T-helper 17 cell (primary cell): ENCODE results near the gene MMAA. TPM values are rescaled to one million over a fixed set of nuclear protein-coding genes. Genes with fewer than 3 reads are reported as not detected.
A peak's percentile ranks its signal among the peaks of the same experiment; 100 is the strongest.
"Not testable (repeated sequence)": the region's sequence is repeated elsewhere in the genome, so short reads cannot be mapped to it uniquely, and the experiment has no call there.

Experiments used
- ATAC-seq: fragments of 150-1000 bp; cut with Tn5 transposase; 2 replicates; pipeline ENCODE4 v1.10.0; 2021; ENCODE audit warnings: mild to moderate bottlenecking, moderate library complexity
- DNase-seq, 3 donors: peaks; one replicate each; pipeline versions ENCODE4 v3.0.0 to v3.0.0-alpha.2; 2020 to 2021
- H3K9me3 ChIP-seq: one replicate; pipeline ENCODE4 v1.7.0; 2013; ENCODE audit warnings: low read length, mild to moderate bottlenecking; ENCODE audit not compliant: control insufficient read depth, poor library complexity, severe bottlenecking
- H3K27ac Mint-ChIP-seq: one replicate; pipeline ENCODE4 v1.8.0; 2022; ENCODE audit warnings: mild to moderate bottlenecking, moderate library complexity, mixed read lengths
- H3K27me3 Mint-ChIP-seq: one replicate; pipeline ENCODE4 v1.8.0; 2022; ENCODE audit warnings: mixed read lengths
- H3K36me3 Mint-ChIP-seq: one replicate; pipeline ENCODE4 v1.8.0; 2022; ENCODE audit warnings: low read depth, mixed read lengths
- H3K4me1 Mint-ChIP-seq: one replicate; pipeline ENCODE4 v1.8.0; 2022; ENCODE audit warnings: mild to moderate bottlenecking, mixed read lengths
- H3K4me3 Mint-ChIP-seq: one replicate; pipeline ENCODE4 v1.8.0; 2022; ENCODE audit warnings: mild to moderate bottlenecking, moderate library complexity, mixed read lengths
- total RNA-seq, 4 donors: library from RNA in 2 of 4; stranded (reverse) in 2 of 4; gene quantifications; one replicate each; pipeline ENCODE4 v1.2.3 and lab custom pipeline; 2022 to 2026

Gene MMAA
- total RNA-seq (10 to 100 TPM in 1 of 2 donors, 1 to 10 TPM in 1; 7.4 to 10.4 TPM), total RNA-seq (lab: John Stamatoyannopoulos, UW) (7.2 to 11.1 reads per million in 2 donors)

DNA sequence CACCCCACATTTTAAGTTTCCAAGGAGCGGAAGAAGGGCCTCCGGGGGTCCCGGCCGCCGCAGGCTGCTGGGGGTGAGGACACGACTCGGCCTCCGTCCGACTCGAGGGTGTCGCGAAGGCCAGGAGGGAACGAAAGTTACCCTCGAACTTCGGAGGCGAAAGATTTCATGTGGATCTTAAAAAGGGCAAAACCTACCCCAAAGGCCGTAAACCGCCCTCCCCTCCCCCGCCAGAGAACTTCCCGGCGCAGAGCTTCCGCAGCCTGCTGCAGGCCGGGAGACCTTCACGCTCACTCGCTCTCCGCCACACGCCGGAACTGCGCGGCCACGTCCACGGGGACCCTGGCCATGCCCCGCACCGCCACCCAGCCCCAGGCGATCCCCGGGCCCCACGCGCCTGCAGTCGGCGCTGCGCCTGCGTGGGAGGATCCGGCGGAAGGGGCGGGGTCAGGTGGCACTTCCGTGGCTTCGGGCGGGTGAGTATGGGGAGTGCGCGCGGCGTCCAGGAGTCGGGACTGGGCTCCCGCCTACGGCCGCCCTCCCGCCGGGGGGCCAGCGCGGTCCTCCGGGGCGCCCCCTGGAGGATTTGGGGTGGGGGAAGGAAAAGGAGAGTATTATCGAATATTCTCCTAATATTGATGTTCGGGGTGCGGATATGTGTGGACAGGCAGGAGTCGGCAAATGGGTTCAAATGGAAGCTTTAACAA, at the start of gene MMAA:
Gene MMAA (plus strand): TSS at position 454 of the 707 bp plus-strand sequence. CDS start 19,755 bp downstream, outside the sequence.
- Mint-ChIP-seq H3K4me3 (peak within 1 kb of the TSS; percentile 96), H3K36me3 (peaks cover 2% of the 10 kb centered on the region), H3K27me3 (no peaks in the 10 kb centered on the region), H3K4me1 (peaks cover 31% of the 10 kb centered on the region), H3K27ac (peak within 1 kb of the TSS; percentile 95)
- no peaks in the 10 kb centered on the region for H3K9me3 ChIP-seq
- peak; percentile 95 for ATAC-seq
- DNase-seq: peak; percentile 90 to 93 (median 91)

- H3K36me3 Mint-ChIP-seq, DNase-seq, H3K27ac Mint-ChIP-seq, H3K4me3 Mint-ChIP-seq, H3K9me3 ChIP-seq, H3K4me1 Mint-ChIP-seq, H3K27me3 Mint-ChIP-seq, ATAC-seq: not testable (repeated sequence)
These were observed 44.6 kb upstream of the MMAA start for GRCh38 chr4:145574546-145574945.

DNA sequence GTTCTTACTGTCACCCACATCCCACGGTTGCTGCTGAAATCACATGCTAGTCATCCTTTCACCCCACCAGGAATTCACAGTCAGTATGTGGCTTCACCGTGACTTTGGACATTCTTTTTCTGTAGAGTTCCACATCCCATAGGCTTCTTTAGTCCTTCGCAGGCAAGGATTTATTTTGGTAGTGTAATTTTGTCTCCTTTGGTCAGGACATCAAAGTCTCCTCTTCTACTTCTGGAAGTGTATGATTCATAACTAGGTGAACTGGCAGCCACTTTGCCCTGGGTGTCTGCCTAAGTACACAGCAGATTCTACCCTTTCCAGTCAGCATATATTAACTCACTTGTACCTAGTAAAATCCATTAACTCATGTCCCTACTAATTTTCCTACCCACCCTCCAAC, 38.3 kb upstream of the MMAA start:
- H3K9me3 ChIP-seq: no peaks in the 10 kb centered on the region
- Mint-ChIP-seq H3K4me1 (no peaks in the 10 kb centered on the region), H3K27ac (no peak overlapping the region), H3K4me3 (no peak overlapping the region), H3K27me3 (peaks cover 20% of the 10 kb centered on the region), H3K36me3 (peaks cover 2% of the 10 kb centered on the region)
- DNase-seq (no peak), ATAC-seq (no peak)

DNA sequence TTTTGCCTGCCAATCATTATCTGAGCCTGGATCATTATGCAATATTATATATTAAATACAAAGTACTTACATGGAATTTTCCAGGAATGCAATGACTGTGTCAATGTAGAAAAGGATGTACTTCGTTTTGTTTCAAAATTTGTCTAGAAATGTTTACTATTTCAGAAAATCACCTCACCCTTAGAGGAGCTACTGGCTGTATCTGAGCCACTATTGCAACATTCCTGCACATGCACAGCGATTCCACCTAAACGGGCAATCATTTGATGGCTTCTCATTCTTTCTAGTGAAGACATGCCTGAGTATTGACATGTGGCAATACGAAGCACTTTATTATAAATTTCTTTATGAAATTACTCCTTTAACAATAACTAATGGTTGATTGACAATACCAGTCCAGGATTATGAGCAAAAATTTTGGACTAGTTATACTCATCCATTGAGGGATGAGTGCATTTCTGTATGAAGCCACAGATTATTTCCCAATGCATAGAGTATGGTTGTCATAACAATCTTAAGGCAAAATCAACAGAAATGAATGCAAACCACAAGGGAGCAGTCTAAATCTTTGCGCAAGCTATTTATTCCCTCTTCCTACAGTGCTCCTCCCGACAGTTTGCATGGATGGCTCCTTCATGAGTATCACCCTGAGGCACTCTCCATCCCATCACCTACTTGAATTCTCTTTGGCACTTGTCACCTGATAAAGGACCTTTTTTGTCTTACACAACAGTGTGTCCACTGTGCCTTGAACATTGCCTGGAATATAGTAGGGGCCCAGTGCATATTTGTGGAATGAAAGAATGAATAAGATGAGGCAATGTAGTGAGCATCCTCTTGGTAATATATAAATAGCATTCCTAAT, 35.8 kb upstream of the MMAA start:
- no peaks in the 10 kb centered on the region for H3K4me1 Mint-ChIP-seq
- ATAC-seq (no peak), DNase-seq (no peak)
- H3K27me3 Mint-ChIP-seq: peaks cover 29% of the 10 kb centered on the region
- H3K36me3 Mint-ChIP-seq: no peaks in the 10 kb centered on the region
- no peaks in the 10 kb centered on the region for H3K9me3 ChIP-seq
- H3K27ac Mint-ChIP-seq: no peak overlapping the region
- no peak overlapping the region for H3K4me3 Mint-ChIP-seq

DNA sequence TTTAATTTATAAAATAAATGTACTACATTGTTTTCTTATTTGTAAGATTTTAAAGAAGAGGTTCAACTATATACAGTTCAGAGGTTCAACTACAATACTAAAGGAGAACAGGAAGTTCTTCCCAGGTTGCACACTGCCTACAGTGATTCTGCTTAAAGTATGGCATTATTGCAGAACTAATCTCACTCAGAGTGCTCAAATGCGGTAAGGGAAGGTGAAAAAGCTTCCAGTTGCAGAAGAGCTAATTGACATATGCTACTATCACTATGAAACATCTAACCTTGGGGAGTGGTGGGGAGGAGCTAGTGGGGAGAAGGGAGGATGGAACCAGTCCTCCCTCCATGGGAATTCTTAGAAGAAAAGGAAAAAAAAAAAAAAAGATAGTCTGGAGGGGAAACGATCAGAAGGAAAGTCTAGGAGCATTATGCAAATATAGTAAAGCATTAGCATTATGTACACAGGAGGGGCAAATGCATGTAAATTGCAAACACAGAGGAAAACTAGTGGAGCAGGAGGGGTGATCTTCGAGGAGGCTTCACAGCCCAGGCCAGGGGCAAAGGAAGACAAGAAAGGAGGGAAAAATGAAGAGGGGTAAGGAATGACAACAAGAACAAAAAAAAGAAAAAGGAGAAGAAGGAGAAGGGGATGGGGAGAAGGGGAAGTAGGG, 32.0 kb upstream of the MMAA start:
- no peak overlapping the region for H3K27ac Mint-ChIP-seq
- DNase-seq (no peak), ATAC-seq (no peak)
- H3K27me3 Mint-ChIP-seq: peaks cover 22% of the 10 kb centered on the region
- H3K4me1 Mint-ChIP-seq: no peaks in the 10 kb centered on the region
- H3K9me3 ChIP-seq: no peaks in the 10 kb centered on the region
- H3K4me3 Mint-ChIP-seq: no peak overlapping the region
- no peaks in the 10 kb centered on the region for H3K36me3 Mint-ChIP-seq

DNA sequence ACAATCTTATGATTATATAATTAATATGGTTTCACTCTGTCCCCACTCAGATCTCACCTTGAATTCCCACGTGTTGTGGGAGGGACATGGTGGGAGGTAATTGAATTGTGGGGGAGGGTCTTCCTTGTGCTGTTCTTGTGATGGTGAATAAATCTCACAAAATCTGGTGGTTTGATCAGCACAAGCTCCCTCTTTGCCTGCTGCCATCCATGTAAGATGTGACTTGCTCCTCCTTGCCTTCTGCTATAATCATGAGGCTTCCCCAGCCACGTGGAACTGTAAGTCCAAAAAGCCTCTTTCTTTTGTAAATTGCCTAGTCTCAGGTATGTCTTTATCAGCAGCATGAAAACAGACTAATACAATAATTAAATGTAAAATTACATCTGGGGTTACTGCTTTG, 29.8 kb upstream of the MMAA start:
- not testable (repeated sequence) for DNase-seq, H3K27ac Mint-ChIP-seq, H3K4me1 Mint-ChIP-seq, ATAC-seq, H3K9me3 ChIP-seq, H3K4me3 Mint-ChIP-seq, H3K36me3 Mint-ChIP-seq
- H3K27me3 Mint-ChIP-seq: peaks cover 21% of the 10 kb centered on the region

DNA sequence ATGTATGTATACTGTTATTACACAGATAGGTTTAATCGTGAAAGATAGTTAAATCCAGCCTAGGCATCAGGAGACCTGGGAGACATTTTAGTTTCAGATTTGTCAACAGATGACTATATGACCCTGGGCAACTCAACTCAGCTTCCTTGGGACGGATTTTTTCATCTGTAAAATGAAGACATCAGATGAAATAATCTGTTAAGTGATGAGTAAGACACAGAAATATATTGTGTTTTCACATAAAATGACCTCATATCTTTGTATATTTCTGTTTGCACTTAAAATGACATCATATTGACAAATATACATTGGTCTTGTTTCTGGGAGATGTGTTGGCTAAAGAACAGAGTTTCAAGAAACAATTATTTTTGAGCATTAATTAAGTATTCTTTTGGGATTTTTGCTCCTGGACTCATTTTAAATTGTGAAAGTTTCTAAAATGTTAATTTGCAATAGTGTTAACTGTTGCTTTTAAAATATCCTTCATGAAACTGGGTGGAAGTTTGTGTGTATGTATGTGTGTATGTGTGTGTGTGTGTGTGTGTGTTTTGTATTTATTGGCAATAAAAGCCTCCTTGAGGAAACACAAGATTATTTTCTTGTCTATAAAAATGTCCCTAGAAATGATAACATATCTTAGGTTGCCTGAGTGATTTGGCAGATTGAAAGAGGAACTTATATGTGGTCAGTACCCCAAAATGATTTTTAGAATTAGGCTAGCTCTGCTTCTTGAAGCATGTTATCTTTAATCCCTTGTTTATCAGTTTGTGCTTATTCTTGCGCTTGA, 29.1 kb upstream of the MMAA start:
- DNase-seq (no peak), ATAC-seq (no peak)
- Mint-ChIP-seq H3K27me3 (peaks cover 19% of the 10 kb centered on the region), H3K4me1 (no peaks in the 10 kb centered on the region), H3K27ac (no peak overlapping the region), H3K4me3 (no peak overlapping the region), H3K36me3 (no peaks in the 10 kb centered on the region)
- H3K9me3 ChIP-seq: no peaks in the 10 kb centered on the region

- Mint-ChIP-seq H3K27ac (no peak overlapping the region), H3K36me3 (no peaks in the 10 kb centered on the region), H3K27me3 (peaks cover 25% of the 10 kb centered on the region), H3K4me3 (no peak overlapping the region), H3K4me1 (no peaks in the 10 kb centered on the region)
- ATAC-seq (no peak), DNase-seq (no peak)
- H3K9me3 ChIP-seq: no peaks in the 10 kb centered on the region
These were observed 16.9 kb upstream of the MMAA start for GRCh38 chr4:145602129-145602760.

DNA sequence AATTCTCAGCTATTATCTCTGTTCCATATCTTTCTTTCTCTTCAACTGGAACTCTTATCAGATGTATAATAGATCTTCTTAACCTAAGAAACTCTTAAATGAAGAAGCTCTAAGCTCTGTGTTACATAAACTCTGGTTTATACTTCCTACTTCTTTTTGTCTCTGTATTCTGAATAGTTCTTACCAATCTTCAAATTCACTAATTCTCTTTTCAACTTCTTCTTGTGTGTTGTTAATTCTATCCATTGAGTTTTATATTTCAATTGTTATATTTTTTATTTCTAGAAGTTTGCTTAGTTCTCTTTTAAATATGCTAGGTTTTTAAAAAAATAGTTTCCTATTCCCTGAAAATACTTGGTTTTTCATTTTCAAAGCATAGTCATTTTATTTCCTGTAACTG, 13.2 kb upstream of the MMAA start:
- Mint-ChIP-seq H3K4me3 (no peak overlapping the region), H3K27ac (no peak overlapping the region), H3K4me1 (peaks cover 3% of the 10 kb centered on the region), H3K27me3 (peaks cover 18% of the 10 kb centered on the region), H3K36me3 (no peaks in the 10 kb centered on the region)
- no peak for ATAC-seq
- no peaks in the 10 kb centered on the region for H3K9me3 ChIP-seq
- no peak for DNase-seq

DNA sequence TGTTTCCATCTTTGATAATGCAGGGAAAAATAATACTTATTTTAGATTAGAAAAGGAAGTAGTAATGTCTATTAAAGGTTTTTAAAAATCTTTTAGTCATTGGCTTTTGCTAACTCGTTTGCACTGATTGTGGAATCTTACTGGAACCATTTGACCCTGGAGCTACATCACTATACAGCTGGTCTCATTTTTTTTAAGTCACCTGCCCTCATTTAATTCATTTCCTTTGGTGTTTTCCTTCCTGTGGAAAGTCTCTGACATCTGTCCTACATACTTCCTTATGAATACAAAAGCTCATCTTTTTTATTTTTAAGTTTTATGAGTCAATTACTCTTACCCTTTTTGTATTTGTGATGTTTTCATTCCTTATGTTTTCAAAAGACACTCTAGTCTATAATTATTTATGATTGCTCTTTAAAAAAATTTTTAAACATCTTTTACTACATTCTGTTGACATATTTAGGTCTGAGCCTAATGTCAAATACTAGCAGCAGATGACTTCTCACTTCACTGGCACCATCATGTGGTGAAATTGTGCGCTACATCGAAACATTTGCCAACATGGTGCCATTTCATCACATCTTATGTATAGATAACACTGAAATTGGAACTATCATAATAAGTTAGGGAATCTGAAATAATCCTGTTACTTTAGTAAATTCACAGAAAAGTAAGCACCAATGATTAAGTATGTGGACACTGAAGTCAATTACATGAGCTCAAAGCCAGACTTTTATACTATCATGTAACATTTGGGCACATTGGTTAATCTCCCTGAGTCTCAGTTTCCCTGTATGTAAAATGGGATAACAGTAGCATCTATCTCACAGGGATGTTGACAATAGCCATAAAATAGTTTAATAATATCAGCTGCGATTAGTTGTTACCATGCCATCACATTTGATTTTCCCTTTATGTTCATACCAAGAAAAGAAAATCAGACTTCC, 9.4 kb upstream of the MMAA start:
- H3K9me3 ChIP-seq: no peaks in the 10 kb centered on the region
- peak overlapping the region; percentile 57 for H3K27ac Mint-ChIP-seq
- DNase-seq (peak in 2 of 3 donors; percentile 18 to 56), ATAC-seq (peak; percentile 82)
- no peaks in the 10 kb centered on the region for H3K36me3 Mint-ChIP-seq
- H3K4me1 Mint-ChIP-seq: peaks cover 3% of the 10 kb centered on the region
- no peaks in the 10 kb centered on the region for H3K27me3 Mint-ChIP-seq
- no peak overlapping the region for H3K4me3 Mint-ChIP-seq

- no peak overlapping the region for H3K4me3 Mint-ChIP-seq
- no peak overlapping the region for H3K27ac Mint-ChIP-seq
- no peaks in the 10 kb centered on the region for H3K27me3 Mint-ChIP-seq
- H3K9me3 ChIP-seq: no peaks in the 10 kb centered on the region
- H3K4me1 Mint-ChIP-seq: peaks cover 14% of the 10 kb centered on the region
- DNase-seq: no peak
- H3K36me3 Mint-ChIP-seq: no peaks in the 10 kb centered on the region
- no peak for ATAC-seq
These were observed 5.5 kb upstream of the MMAA start for GRCh38 chr4:145613566-145614232.
